Measurements from ENCODE around the gene TMEM54.

The TMEM54 gene

DNA sequence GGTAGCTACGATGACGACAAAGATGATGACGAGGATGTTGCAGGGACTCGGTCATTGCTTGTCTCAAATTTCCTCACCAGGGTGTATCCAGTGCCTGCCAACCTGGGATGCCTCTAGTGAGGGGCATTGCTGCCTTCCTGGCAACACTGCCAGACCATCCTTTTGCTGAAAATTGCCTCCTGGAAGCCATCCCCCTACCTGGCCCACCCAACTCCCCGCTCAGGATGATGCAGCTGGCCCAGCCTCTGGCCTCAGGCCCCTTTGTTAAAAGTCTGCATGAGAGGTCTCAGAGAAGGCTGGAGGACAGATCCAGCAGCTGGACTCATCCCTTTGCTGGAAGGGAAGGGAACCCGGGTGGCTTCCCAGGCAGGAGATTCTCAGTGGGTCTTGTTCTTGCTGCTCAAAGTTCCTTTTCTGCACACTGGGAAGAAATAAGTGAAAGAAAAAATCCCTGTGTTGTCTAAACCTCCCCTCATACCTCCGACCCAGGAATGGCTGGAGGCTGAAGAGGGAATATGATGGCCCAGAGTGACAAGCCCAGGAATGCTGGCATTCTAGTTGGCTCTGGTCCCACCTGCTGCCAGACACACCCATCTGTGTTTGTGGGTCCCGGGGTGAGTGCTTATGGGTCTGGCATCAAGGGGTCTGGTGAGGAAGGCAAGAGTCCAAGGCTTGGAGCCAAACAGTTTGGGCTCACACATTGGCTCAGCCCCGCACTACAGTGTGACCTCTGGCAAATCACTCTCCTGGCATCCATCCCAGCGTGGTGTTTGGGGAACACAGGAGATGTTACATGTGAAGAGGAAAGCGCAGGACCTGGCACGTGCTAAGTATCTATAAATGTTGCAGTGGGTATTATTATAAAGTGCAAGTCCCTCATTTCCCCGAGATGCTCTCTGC is 23.7 kb downstream of the TMEM54 start:
- DNase-seq, result no peak

DNA sequence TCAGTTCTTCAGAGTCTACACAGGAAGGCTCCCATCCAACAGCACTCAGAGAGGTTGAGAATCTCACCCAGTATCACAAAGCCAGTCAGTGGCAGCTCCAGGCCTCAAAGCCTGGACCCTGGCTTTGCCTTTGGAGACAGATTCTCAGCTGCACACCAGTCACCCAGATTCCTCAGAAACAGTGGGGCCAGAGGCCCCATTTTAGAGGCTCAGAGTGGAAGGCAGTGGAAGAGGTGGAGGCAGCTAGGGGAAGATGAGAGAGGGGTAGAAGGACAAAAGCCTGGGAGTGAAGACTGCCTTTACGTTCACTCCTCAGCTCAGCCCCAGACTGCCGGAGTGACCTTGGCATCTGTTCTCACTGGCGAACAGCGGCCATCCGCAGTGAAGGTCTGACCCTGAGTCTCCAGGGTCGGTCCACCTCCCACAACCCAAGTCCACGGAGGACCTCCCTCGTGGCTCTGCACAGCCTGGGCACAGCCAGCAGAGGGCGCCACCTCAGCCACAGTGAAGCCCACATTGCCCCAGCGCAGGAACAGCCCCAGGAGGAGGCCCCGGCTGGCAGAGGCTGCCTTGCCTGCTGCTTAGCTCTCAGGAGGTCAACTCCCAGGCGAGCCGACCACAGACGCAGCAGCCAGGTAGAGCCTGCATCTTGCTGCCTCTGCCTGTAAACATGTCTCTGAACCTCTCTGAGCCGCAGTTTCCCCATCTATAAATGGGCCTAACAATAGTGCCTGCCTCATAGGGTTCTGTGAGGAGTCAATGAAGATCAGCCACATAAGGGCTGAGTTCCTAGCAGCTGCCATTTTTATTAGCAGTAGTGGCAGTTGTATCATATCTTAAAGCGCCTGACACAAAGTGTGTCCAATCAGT is 24.6 kb downstream of the TMEM54 start:
- DNase-seq, result peak; percentile 46

DNA sequence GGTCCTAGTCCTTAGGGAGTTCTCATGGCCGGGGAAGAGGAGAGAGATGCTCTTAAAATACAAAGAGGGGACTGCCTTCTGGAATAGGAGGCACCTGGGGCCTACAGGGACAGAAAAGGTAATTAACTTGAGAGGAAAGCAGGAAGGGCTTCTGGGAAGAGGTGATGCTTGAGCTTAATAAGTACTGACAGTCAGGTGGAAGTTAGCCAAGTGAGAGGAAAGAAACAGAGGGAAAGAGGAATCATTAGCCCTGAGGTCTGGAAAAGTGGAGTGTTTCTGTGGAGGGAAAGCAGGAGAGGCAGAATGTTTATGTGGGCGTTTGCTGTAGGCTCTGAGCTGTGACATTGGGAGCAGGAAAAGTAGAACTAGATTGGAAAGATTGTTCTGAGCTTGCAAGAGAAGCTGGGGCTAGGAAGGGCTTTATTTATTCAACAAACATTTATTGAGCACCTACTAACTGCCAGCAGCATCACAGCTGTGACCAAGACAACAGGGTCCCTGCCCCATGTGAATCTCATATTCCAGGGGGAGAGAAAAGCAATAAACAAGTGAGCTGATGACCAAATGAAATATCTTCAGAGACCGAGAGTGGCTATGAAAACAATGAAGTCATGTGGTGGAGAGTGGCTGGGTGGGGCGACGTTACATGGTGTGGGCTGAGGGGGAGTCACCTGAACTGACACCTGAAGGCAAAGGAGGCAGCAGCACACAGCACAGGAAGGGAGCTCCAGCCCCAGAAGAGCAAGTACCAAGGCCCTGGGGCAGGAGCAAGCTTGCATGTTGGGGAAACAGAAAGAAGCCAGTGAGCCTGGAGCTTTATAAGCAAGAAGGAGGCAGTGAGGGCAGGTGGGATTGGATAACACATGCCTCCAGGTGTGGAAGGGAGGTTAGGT is 26.1 kb downstream of the TMEM54 start:
- DNase-seq, result no peak

DNA sequence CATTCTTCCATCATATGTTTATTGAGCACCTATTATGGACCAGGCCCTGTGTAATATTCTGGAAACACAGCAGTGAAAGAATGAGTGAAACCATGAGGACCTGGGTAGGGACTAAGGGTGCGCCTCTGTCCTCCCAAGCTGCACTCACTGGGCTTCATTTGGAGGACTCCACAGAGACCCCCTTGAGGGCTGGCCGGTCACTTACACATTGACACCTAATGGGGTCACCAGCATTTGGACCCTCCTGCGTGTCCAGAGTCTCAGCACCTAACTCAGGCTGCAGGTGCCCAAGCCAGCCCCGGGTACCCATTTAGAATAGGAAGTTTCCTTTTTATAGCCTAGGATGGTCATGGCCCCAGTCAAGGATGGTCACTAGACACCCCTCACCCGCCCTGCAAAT is 27.7 kb downstream of the TMEM54 start:
- DNase-seq, result no peak

DNA sequence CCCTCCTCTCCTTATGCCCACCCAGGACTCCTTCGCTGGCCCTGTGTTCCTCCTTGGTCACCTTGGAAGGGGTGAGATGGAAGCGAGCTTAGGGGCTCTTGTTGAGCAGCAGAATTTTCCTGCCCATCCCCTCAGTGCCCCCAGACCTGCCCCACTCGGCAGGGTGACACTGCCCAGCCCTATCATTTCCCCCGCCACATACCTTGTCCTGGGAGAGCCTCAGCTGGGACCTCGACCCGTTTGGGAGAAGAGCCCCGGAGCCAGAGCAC is 29.1 kb downstream of the TMEM54 start:
- DNase-seq, result no peak

DNA sequence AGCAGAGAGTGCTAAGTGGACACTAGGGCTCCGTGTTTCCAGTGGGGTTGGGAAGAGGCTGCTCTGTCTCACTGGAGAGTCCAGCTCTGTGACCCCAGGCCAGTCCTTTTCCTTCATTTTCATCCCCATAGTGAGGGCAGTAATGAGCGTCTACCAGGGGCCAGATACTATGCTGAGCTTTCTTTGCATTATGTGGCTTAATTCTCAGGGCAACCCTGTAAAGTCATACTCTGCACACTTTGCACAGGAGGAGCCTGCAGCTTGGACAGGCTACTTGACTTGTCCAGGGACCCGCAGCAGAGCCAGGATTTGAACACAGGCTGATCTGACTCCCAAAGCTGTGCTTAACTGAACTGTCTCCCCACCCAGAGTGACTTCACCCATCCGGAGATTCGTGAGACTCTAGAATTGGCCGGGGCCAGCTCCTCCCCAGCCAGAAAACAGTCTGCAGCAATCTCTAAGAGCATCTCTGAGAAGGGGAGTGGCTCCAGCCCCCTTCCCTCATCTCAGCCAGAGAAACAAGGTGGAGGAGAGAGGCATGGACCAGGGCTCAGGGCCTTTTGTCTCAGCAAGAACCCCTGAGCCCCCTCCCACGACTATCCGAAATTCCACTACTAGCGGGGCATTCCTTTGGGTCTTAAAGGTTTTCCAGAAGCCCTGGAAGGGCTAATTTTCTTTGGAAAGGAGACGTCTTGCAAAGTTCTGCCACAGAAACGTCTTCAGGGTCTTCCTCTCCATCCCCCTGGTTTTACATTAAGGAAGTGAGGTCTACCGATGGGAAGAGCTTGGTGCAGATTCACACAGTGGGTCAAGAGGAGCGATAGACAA is 29.6 kb downstream of the TMEM54 start:
- DNase-seq, result no peak

DNA sequence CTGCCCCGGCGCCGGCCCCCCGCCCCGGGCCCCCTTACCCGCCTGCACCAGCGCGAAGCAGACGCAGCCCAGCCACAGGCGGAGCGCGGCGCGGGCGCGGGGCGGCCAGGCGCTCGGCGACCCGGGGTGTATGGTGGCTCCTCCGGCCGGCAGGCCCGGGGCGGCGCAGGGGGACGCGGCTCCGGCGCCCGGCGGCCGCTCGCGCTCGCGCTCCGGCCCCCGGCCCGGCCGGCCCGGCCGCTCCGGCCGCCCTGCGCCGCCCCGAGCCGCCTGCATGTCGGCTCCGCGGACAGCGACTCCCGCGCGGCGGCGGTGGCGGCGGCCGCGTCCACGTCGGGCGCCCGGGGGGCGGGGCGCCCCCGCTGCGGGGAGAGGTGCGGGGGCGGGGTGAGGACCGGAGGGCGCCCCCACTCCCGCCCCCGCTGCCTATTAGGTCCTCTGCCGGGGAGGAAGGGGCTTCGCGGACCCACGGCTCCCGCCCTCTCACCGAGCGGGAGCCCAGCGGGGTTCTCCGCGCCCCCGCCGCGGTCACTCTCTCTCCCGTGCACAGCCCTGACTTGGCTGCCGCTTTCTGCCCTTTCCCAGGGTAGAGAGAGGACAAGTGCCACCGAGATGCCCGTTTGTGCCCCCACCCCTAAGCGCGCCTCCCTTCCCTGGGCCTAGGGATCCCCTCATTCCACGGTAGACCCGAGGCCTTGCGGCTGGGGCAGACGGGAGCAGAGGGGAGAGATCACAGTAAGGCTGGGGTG is 30.4 kb downstream of the TMEM54 start, which contains the start of gene FNDC5:
Gene FNDC5, minus strand, starts transcription at position 298 of the 749 bp plus-strand sequence.
- DNase-seq, result no peak

DNA sequence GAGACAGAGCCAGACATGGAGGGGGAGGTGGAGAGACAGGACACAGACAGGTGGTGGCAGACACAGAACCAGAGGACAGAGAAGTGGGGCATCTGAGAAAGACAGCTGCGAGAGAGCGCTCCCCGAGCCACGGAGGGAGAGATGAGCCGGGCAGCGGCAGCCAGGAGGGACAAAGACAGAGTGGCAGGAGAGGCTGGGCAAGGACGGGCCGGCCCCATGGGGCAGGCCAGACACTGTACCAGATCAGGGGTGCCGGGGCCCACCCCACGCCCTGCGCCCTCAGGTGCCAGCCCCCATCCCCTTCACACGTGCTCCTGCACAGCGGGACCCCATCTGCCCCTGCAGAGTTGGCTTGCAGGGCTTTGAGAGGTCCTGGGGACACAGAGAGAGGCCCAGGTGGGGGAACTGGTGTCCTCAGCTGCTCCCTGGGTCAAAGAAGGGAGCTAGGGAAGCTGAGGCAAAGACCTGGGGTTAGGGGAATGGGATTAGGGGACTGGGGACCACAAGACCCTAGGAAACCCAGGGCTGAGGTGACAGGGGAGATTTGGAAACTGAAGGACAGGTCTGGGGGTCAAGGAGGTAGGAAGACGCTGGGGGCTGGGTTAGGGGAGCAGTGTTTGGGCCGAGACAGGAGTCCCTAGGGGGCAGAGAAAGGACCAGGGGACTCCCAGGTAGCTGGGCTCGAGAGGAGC is 31.1 kb downstream of the TMEM54 start:
- no peak for DNase-seq

DNA sequence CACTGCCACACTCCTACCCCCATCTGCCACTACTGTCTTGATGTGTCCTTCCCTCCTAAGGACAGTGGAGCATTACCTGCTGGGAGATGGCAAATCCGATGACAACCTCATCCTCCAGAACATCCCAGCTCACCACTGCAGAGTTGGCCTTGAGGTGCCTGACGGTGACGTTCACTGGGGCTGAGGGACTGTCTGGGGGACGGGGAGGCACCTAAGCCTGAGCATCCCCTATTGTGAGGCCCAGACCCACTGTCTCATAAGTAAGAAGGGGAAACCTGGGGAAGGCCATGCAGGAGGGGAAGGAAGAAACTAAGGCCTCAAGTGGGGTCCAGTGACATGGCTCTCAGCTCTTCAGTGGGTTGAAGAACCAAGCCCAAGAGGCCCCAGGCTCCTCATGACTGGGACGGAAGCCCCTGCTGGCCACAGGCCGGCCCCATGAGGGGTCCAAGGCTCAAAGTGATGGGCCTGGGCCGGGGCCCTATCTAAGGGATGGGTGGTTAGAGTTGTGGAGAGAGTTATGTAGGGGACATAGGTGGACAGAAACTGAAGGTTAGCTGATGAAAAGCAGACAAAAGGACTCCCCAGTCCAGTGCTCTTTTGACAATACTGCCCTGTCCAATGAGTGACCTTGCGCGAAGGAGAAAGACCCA is 32.3 kb downstream of the TMEM54 start:
- no peak for DNase-seq

DNA sequence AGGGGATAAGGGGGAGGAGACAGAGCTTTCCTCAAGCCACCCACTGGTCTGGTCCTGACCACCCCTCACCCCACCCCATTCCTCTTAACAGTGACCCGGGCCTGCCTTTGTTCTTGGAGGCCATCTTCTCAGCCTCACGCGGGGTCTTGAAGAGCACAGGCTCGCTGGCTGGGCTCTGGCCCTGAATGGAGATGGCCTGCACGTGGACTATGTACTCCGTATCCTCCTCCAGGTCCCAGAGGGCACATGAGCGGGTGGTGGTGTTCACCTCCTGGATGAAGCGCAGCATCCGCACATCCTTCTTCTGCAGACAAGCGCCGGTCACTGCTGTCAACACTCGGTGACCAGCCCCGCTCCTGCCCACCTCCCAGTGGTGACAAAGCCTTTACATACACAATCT is 33.1 kb downstream of the TMEM54 start:
- no peak for DNase-seq

DNA sequence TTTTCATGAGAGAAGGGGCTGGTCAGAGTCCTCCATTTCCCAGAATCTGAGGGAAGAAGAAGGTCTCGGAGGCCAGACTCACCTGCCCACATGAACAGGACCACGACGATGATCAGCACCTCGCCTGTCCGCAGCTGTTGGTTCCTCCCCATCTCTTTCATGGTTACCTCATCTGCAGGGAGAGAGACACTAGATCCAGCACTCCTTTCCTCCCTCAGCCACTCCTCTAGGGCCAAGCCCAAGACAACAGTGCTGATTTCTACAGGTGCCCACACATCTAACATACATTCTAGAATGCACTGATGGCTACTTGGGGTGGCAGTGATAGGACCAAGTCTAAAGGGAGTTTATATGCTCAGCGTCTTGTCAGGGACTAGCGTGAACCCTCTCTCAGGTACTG is 33.5 kb downstream of the TMEM54 start:
- DNase-seq, result no peak

DNA sequence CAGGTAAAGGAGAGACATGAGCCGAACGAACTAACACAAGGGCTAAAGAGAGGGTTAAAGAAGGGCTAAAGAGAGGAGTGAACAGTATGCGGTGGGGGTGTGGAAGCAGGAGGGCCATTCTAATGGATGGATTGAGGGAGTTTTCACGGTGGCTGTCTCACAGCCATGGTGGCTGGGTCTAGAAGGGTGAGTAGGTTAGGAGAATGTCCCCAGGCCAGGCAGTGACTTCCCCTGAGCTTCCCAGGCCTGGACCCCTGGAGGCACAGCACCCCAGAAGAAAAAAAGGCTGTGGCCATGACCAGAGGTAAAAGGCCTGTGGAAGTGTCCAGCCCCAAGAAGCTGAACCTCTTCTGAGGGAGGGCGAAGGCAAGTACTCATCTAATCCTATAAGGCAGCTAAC is 34.0 kb downstream of the TMEM54 start:
- DNase-seq, result no peak

DNA sequence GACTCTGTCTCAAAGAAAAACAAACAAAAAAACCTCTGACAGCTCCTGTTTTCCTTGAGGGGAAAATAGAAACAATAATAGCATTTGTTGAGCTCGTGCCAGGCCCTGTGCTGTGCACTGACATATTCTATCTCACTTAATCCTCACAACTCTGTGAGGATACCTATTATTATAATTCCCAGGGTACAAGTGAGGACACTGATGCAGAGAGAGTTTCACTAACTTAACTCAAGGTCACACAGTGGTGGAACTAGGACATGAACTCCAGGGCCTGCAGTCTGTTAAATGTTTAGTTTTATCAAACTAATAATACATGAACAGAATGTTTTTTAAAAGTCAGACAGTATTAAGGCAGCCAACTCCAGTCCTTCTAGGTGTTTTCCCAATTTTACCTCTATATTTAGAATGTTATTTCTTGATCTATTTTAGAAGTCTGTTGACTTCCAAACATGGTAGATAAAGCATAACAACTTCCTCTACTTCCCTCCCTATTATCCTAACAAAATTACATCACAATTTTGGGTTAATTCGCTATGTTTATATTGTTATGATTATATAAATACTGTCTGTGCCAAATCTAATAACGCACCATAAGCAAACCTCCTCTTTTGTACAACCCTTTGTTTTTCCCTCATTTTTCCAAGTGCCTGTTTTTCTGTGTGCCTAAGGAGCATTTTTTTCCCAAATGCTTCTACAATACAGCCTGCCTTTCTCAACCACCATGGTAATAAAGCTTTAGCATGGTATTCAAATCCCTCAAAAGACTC is 35.4 kb downstream of the TMEM54 start:
- no peak for DNase-seq

DNA sequence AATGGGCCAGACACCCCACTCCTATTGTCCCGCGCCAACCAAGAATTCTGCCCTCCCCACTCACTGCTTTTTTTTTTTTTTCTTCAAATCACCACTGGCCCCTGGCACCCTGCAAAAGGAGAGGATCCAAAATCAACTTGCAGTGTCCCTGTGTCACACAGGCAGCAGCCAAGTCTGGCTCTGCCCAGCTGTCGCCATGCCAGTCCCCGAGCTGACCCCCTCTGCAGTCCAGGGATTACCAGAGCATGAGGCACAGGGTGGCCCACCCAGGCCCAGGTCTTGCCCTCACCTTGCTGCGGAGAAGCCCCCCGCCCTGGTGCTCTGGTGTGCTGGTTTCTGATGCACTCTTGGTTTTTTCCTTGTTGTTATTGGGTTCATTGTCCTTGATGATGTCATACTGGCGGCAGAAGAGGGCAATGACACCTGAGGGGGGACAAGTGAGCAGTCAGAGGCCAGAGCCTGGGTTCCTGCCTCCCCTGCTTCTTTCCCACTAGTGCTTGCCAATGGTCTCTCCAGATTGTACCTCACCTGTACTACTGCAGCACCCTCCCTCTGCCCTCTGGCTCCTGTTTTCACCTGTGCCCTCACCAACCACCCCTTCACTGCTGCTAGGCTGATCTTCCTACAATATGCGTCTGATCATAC is 36.7 kb downstream of the TMEM54 start:
- no peak for DNase-seq

DNA sequence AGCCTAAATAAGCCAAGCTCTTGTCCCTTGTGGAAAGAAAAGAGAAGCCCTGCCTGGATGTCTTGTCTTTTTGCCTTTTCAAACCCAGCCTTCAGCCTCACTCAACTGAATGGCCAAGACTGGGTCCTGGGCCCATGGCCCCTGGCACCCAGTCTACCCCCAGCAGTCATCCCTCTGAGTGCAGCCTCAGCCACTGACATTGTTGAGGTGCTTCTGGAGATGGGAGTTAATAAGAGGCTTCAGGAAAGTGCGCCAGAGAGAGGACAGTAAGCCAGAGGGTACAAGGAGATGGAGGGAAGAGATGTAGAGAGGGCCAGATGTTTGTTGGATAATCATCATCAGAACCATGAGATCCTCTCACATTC is 37.3 kb downstream of the TMEM54 start:
- no peak for DNase-seq

DNA sequence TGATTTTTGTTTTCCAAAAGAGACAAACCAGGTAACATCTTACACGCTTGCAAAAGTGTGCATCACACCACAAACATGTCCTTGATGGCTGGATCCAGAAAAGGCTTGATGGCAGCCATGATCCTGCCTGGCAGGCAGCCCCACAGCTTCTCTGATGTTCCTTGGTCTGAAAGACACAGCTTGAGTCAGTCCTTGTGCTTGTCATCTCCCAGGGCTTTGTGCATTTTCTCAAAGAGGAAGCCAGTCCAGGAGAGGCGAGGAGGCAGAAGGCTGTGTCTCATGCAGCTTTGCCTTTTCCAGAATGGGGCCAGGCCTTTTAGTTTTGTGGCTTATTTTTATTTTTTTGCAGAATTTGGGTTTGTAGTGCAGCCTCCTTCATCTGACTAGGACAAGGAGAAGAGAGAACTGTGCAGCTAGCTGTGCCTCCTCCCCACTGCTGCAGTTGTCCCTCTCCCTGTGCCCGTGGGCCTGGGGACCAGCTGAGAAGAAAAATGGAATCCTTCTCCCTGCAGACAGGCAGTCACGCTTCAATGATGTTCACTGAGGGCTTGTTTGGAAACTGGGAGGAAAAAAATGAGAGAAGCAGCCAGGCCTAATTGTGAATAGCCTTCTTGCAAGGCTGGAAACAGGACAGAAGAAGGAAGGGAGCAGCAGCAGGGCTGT is 37.8 kb downstream of the TMEM54 start:
- DNase-seq, result no peak

DNA sequence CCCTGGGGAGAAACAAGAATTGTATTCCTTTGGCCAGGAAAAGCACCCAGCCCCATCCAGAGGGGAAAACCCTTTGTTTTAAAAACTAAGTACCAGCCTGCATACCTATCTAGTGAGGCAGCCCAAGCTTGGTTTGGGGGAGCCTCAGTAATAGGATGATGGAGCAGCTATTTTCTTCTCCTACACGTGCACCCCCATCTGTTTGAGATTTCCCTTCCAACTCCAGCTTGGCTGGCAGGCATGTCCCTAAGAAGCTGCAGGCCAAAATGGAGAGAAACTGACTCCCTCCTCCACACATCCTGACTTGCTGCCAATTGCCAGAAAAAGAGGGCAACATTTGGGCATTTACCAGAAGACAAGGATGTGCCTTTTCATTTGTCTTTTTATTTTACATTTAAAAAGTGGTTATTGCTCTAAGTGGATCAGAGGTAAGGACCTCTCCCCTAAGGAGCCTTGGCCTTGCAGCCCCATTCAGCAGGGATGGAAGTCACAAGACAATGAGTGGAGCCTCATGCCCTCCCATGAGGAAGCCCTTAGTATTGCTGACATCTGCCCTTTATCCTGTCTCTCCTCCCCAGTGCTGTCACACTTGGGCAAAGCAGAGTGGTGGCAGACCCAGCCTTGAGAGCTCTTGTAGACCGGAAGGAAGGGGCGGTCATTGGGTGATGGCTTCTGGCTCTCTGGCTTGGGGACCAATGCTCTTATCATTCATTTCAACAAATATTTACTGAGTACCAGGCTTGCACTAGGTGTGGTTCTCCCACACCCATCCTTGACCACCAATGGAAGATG is 39.1 kb downstream of the TMEM54 start:
- DNase-seq, result peak; percentile 19

DNA sequence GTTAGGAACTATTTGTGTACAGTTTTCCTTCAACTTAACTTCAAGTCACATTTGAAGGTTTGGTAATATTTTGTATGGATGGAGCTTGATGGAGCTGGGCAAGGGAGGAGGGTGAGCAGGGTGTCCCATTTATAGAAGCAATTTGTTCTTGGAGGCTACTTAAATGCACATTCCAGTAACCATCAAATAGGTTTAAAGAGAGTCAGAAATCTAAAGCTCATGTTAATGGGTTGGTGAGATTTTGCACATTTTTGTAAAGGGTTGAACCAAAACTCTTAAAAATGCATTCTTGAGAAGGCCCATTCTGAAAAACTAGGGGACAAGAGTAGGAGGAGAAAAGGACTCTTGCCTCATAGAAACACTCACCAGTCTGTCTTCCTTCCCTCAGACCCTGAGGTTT is 40.6 kb downstream of the TMEM54 start:
- DNase-seq, result no peak
